NB4 (cell line): Measurements from ENCODE around the gene FOXD4L1.
"Not testable (repeated sequence)": the region's sequence is repeated elsewhere in the genome, so short reads cannot be mapped to it uniquely, and the experiment has no call there.

Source experiments
- CTCF ChIP-seq: IDR thresholded peaks from one replicate; pipeline ENCODE4 v1.5.1; 2012; ENCODE audit warnings: low read depth, low read length
- MYC ChIP-seq: IDR thresholded peaks from 2 replicates; pipeline ENCODE4 v1.6.1; 2011; ENCODE audit warnings: low read depth, low read length
- POLR2A ChIP-seq: IDR thresholded peaks from 2 replicates; pipeline ENCODE4 v1.6.1; 2011; ENCODE audit warnings: mild to moderate bottlenecking; ENCODE audit not compliant: insufficient read length; ENCODE audit errors: extremely low read depth
- TF ChIP-seq, protein P1 (sequence below): IDR thresholded peaks from 2 replicates; pipeline ENCODE4 v1.6.1; 2011; ENCODE audit warnings: low read depth, low read length

DNA sequence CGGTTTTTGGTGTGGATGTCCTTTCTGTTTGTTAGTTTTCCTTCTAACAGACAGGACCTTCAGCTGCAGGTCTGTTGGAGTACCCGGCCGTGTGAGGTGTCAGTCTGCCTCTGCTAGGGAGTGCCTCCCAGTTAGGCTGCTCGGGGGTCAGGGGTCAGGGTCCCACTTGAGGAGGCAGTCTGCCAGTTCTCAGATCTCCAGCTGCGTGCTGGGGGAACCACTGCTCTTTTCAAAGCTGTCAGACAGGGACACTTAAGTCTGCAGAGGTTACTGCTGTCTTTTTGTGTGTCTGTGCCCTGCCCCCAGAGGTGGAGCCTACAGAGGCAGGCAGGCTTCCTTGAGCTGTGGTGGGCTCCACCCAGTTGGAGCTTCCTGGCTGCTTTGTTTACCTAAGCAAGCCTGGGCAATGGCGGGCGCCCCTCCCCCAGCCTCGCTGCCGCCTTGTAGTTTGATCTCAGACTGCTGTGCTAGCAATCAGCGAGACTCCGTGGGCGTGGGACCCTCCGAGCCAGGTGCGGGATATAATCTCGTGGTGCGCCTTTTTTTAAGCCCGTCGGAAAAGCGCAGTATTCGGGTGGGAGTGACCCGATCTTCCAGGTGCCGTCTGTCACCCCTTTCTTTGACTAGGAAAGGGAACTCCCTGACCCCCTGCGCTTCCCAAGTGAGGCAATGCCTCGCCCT is 21.6 kb upstream of the FOXD4L1 start:
- TF ChIP-seq, protein P1, sequence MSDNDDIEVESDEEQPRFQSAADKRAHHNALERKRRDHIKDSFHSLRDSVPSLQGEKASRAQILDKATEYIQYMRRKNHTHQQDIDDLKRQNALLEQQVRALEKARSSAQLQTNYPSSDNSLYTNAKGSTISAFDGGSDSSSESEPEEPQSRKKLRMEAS: not testable (repeated sequence)
- not testable (repeated sequence) for TF ChIP-seq CTCF, POLR2A, MYC
